AG04450 (cell line): ENCODE results near the gene IGSF9B. TPM values are rescaled to one million over a fixed set of nuclear protein-coding genes. Genes with fewer than 3 reads are reported as not detected.

ENCODE experiments used
- CTCF ChIA-PET: fragments of 300-600, 350-600 bp; formaldehyde crosslinking; extraction: SDS; loops from one replicate; lab custom pipeline; 2022; ENCODE audit warnings: antibody characterized with exemption, inconsistent platforms; lab: Charles Lee
- POLR2A ChIA-PET: fragments of 350-600 bp; formaldehyde crosslinking; extraction: SDS; loops from one replicate; lab custom pipeline; 2021; ENCODE audit warnings: antibody characterized with exemption, inconsistent platforms; lab: Yijun Ruan, JAX
- DNase-seq: peaks from one replicate; pipeline ENCODE4 v3.0.0-alpha.2; 2011; ENCODE audit warnings: low read depth, low spot score
- H3K27ac ChIP-seq: one replicate; pipeline ENCODE4 v1.5.1; 2012; ENCODE audit warnings: low read depth, low read length, control low read depth
- H3K27me3 ChIP-seq: one replicate; pipeline ENCODE4 v1.6.0; 2012; ENCODE audit warnings: low read length; ENCODE audit not compliant: control insufficient read depth, insufficient read depth
- H3K4me3 ChIP-seq: 2 replicates; pipeline ENCODE4 v1.5.1; 2011; ENCODE audit warnings: mild to moderate bottlenecking, low read depth, low read length, control low read depth
- H3K9me3 ChIP-seq: 2 replicates; pipeline ENCODE4 v1.5.1; 2012; ENCODE audit warnings: low read length; ENCODE audit not compliant: control insufficient read depth, insufficient read depth
- CTCF ChIP-seq: IDR thresholded peaks from 2 replicates; pipeline ENCODE4 v1.5.1; 2011; ENCODE audit warnings: low read depth, low read length, control low read depth, inconsistent platforms
- polyA plus RNA-seq: library from polyadenylated mRNA; depleted of rRNA; stranded (reverse); fragments of >200 nt; gene quantifications from 2 replicates; pipeline ENCODE4 v1.2.3, GENCODE V29; 2011

The IGSF9B gene
- polyA plus RNA-seq, 1 experiment = not detected

GRCh38 chr11:133955081-133955891 lies 1.5 kb downstream of the IGSF9B start:
- H3K4me3 ChIP-seq = no peak overlapping the region
- CTCF ChIA-PET = no interaction called here
- TF ChIP-seq CTCF = no peak

GRCh38 chr11:133953999-133954398 lies 2.8 kb downstream of the IGSF9B start:
- ChIA-PET CTCF (no interaction called here), POLR2A (no interaction called here)
- H3K4me3 ChIP-seq = no peak overlapping the region
- no peak overlapping the region for H3K27ac ChIP-seq
- H3K9me3 ChIP-seq = no peaks in the 10 kb centered on the region; the same call in 1 of the 2 replicates
- DNase-seq = no peak
- H3K27me3 ChIP-seq = peaks cover 64% of the 10 kb centered on the region
- TF ChIP-seq CTCF = no peak

More at GRCh38 chr11:133955081-133955891, 1.5 kb downstream of the IGSF9B start:
- no peaks in the 10 kb centered on the region; the same call in 1 of the 2 replicates for H3K9me3 ChIP-seq
- DNase-seq = no peak
- peaks cover 65% of the 10 kb centered on the region for H3K27me3 ChIP-seq
- POLR2A ChIA-PET = no interaction called here
- H3K27ac ChIP-seq = no peak overlapping the region

- peaks cover 64% of the 10 kb centered on the region for H3K27me3 ChIP-seq
- ChIA-PET POLR2A (no interaction called here), CTCF (no interaction called here)
- no peak overlapping the region for H3K4me3 ChIP-seq
- no peak for DNase-seq
- no peak overlapping the region for H3K27ac ChIP-seq
- H3K9me3 ChIP-seq = no peaks in the 10 kb centered on the region; the same call in 1 of the 2 replicates
- TF ChIP-seq CTCF = no peak
Measured at GRCh38 chr11:133953547-133953946, 3.2 kb downstream of the IGSF9B start.

GRCh38 chr11:133952199-133953190 lies 4.3 kb downstream of the IGSF9B start:
- peaks cover 60% of the 10 kb centered on the region for H3K27me3 ChIP-seq
- CTCF ChIA-PET = no interaction called here
- no peak overlapping the region for H3K27ac ChIP-seq
- no peak for DNase-seq
- no peak for TF ChIP-seq CTCF
- no peaks in the 10 kb centered on the region; the same call in 1 of the 2 replicates for H3K9me3 ChIP-seq
- H3K4me3 ChIP-seq = no peak overlapping the region
- POLR2A ChIA-PET = no interaction called here
